NCI-H345 treated with DMSO at 0.1 percent for 48 hours (cell line): Measurements from ENCODE around the gene MSH6.
"Not testable (repeated sequence)": the region's sequence is repeated elsewhere in the genome, so short reads cannot be mapped to it uniquely, and the experiment has no call there.

Experiments
- DNase-seq: peaks from one replicate; lab custom pipeline; 2025; ENCODE audit not compliant: unreplicated experiment; lab: John Stamatoyannopoulos, UW

Gene MSH6

GRCh38 chr2:47843407-47843806, 60.5 kb downstream of the MSH6 start:
- no peak for DNase-seq

DNA sequence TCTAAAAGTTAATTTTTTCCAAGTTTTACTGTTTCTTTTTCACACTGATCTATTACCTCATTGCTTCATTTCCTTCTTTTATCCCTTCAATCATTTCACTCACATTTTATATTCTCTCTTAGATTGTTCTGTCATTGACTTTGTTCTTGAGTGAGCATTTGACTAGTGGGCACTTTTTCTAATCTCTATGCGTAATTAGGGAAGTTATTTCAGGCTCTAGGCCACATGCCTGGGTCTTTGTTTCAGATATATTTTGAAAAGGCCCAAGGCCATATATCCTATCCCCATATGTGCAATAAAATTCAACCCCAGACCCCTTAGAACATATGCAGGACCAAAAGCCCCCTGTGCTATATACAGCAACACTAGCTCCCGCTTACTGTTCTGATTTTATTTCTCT, 61.2 kb downstream of the MSH6 start:
- no peak for DNase-seq

GRCh38 chr2:47849368-47849767, 66.4 kb downstream of the MSH6 start:
- no peak for DNase-seq

- no peak for DNase-seq
Observed at GRCh38 chr2:47850198-47850597, 67.3 kb downstream of the MSH6 start.

- not testable (repeated sequence) for DNase-seq
Observed at GRCh38 chr2:47853067-47853777, 70.3 kb downstream of the MSH6 start.
